K562 (cell line): ENCODE results near the gene RWDD3.

Experiments used
- CHD7 ChIP-seq: fragments of 200-600 bp; sonication (generic); IDR thresholded peaks from one replicate; pipeline ENCODE4 v1.6.1; 2012; ENCODE audit warnings: mild to moderate bottlenecking, low read depth, low read length, inconsistent platforms
- FOXP1 ChIP-seq: sonication (generic); formaldehyde crosslinking; IDR thresholded peaks from 2 replicates; pipeline ENCODE4 v1.8.0; 2022; ENCODE audit warnings: mild to moderate bottlenecking, missing genetic modification reagents
- GMEB1 ChIP-seq: fragments of 250-450 bp; sonication (Bioruptor Pico); IDR thresholded peaks from 2 replicates; pipeline ENCODE4 v1.4.0; 2020; ENCODE audit warnings: mild to moderate bottlenecking
- LCOR ChIP-seq: sonication (generic); formaldehyde crosslinking; IDR thresholded peaks from 2 replicates; pipeline ENCODE4 v1.8.0; 2022; ENCODE audit warnings: mild to moderate bottlenecking, missing genetic modification reagents
- MXI1 ChIP-seq: IDR thresholded peaks from 2 replicates; pipeline ENCODE4 v1.6.1; 2011; ENCODE audit warnings: low read depth, mild to moderate bottlenecking, improper control_type of control experiment, low read length
- NFYB ChIP-seq: IDR thresholded peaks from 2 replicates; pipeline ENCODE4 v1.6.1; 2011; ENCODE audit warnings: mild to moderate bottlenecking, moderate library complexity; ENCODE audit not compliant: insufficient read length; ENCODE audit errors: extremely low read depth
- PBX2 ChIP-seq, 2 experiments: IDR thresholded peaks in 1 of 2; conservative IDR thresholded peaks in 1 of 2; 2 replicates each; pipeline ENCODE4 v1.6.1; 2016; ENCODE audit warnings: low read depth in 2 of 2, mild to moderate bottlenecking in 1 of 2, missing compliant biosample characterization in 1 of 2, missing genetic modification characterization in 1 of 2, moderate library complexity in 1 of 2
- POLR2AphosphoS2 ChIP-seq: IDR thresholded peaks from 2 replicates; pipeline ENCODE4 v1.6.1; 2012; ENCODE audit warnings: low read length, improper control_type of control experiment
- PREB ChIP-seq: sonication (generic); formaldehyde crosslinking; IDR thresholded peaks from 2 replicates; pipeline ENCODE4 v1.8.1; 2023; ENCODE audit warnings: mild to moderate bottlenecking, missing genetic modification reagents
- RB1 ChIP-seq: fragments of 450-650 bp; IDR thresholded peaks from 2 replicates; pipeline ENCODE4 v1.6.1; 2017; ENCODE audit warnings: low read depth, mild to moderate bottlenecking
- SRSF7 ChIP-seq: fragments of 200-400 bp; formaldehyde crosslinking; optimal IDR thresholded peaks from 2 replicates; pipeline ENCODE3; 2017; ENCODE audit warnings: mild to moderate bottlenecking, low read depth, low read length
- ZNF76 ChIP-seq: fragments of 250-450 bp; sonication (Bioruptor Pico); IDR thresholded peaks from 2 replicates; pipeline ENCODE4 v1.4.0; 2020; ENCODE audit warnings: mild to moderate bottlenecking, moderate library complexity, borderline replicate concordance

- no peak for TF ChIP-seq PREB (CRISPR knock-in tag)
- no peak for TF ChIP-seq LCOR
- TF ChIP-seq MXI1, result no peak
- TF ChIP-seq GMEB1, result no peak
- TF ChIP-seq SRSF7, result no peak
- no peak for TF ChIP-seq NFYB
- no peak for TF ChIP-seq POLR2AphosphoS2
- TF ChIP-seq FOXP1, result no peak
- TF ChIP-seq PBX2 (CRISPR knock-in tag; IDR thresholded peaks at IDR 0.05; ENCODE audit: low read depth), result no peak
- no peak for TF ChIP-seq PBX2 (tag; conservative IDR thresholded peaks at IDR 0.05; ENCODE audit: low read depth)
- TF ChIP-seq ZNF76 (CRISPR knock-in tag), result no peak
- no peak for TF ChIP-seq CHD7
- TF ChIP-seq RB1, result no peak
Measured at GRCh38 chr1:95246511-95246910, 12.5 kb downstream of the RWDD3 start.
